Tibial nerve (tissue), 4 donors: ENCODE data around the gene ANP32D.

Source experiments
- CTCF ChIP-seq, 5 experiments: fragments of 200-600 bp in 3 of 5; fragments of 450-650 bp in 2 of 5; sonication (generic) in 3 of 5; IDR thresholded peaks; one replicate each; pipeline ENCODE4 v1.5.1; 2016 to 2019; ENCODE audit warnings: antibody characterized with exemption in 5 of 5, mild to moderate bottlenecking in 3 of 5, moderate library complexity in 2 of 5
- EP300 ChIP-seq, 2 donors: sonication (generic); formaldehyde crosslinking; IDR thresholded peaks; one replicate each; pipeline ENCODE4 v1.6.1; 2017; ENCODE audit warnings: antibody characterized with exemption in 2 of 2, mild to moderate bottlenecking in 1 of 2
- POLR2A ChIP-seq, 2 donors: fragments of 450-650 bp; IDR thresholded peaks; one replicate each; pipeline ENCODE4 v1.6.1; 2017; ENCODE audit warnings: antibody characterized with exemption in 2 of 2, mild to moderate bottlenecking in 2 of 2, moderate library complexity in 2 of 2

- TF ChIP-seq CTCF (IDR thresholded peaks at IDR 0.05), result no peak
- no peak for TF ChIP-seq POLR2A (IDR thresholded peaks at IDR 0.05)
- no peak for TF ChIP-seq EP300 (IDR thresholded peaks at IDR 0.05)
Observed at GRCh38 chr12:48446161-48446776, 26.1 kb upstream of the ANP32D start.
